Kidney (tissue), 14 donors: ENCODE data around the gene NAA15. TPM values are rescaled to one million over a fixed set of nuclear protein-coding genes. Genes with fewer than 3 reads are reported as not detected.

Source experiments
- DNase-seq, 5 donors: peaks; one replicate each; pipeline ENCODE4 v3.0.0-alpha.2; 2013 to 2020
- FAIRE-seq: peaks from 2 replicates; lab custom pipeline; 2012; peaks lifted over from hg19 to GRCh38; lab: Jason Lieb, UNC
- H3K27ac ChIP-seq, 2 donors: one replicate each; pipeline ENCODE4 v1.7.0; 2013; ENCODE audit warnings: low read depth in 2 of 2, low read length in 2 of 2, inconsistent platforms in 1 of 2
- H3K27me3 ChIP-seq: one replicate; pipeline ENCODE4 v1.7.1; 2013; ENCODE audit warnings: low read length, inconsistent platforms; ENCODE audit not compliant: control insufficient read depth, insufficient read depth
- H3K36me3 ChIP-seq, 3 donors: one replicate each; pipeline versions ENCODE4 v1.7.0 to v1.7.1; 2013; ENCODE audit warnings: low read length in 3 of 3, control low read depth in 1 of 3, inconsistent platforms in 1 of 3; ENCODE audit not compliant: insufficient read depth in 3 of 3, control insufficient read depth in 2 of 3
- H3K4me1 ChIP-seq, 3 donors: one replicate each; pipeline versions ENCODE4 v1.7.0 to v1.7.1; 2013; ENCODE audit warnings: low read length in 3 of 3, inconsistent platforms in 1 of 3, low read depth in 1 of 3; ENCODE audit not compliant: control insufficient read depth in 2 of 3, insufficient read depth in 2 of 3
- H3K4me3 ChIP-seq, 3 donors: one replicate each; pipeline versions ENCODE4 v1.7.0 to v1.8.1; 2013; ENCODE audit warnings: low read length in 3 of 3, control low read depth in 1 of 3, inconsistent platforms in 1 of 3
- H3K9ac ChIP-seq, 3 donors: one replicate each; pipeline versions ENCODE4 v1.7.0 to v1.7.1; 2013; ENCODE audit warnings: low read length in 3 of 3, control low read depth in 1 of 3, inconsistent platforms in 1 of 3
- H3K9me3 ChIP-seq, 3 donors: one replicate each; pipeline versions ENCODE4 v1.7.0 to v1.7.1; 2013; ENCODE audit warnings: low read length in 3 of 3, control low read depth in 1 of 3, inconsistent platforms in 1 of 3; ENCODE audit not compliant: control insufficient read depth in 2 of 3, insufficient read depth in 1 of 3
- intact Hi-C: fragments of 100-400 bp; cut with DNase I; formaldehyde crosslinking; loops from one replicate; pipeline ENCODE4 v1.11.1; 2022
- polyA plus RNA-seq: library from polyadenylated mRNA; stranded (reverse); fragments of 350-450 nt; fragmentation: Illumina TruSeq; extraction: RNeasy Lipid Tissue Mini Kit (QIAGEN cat#74804); gene quantifications from one replicate; pipeline ENCODE4 v1.2.3, GENCODE V29; 2014; ENCODE audit warnings: low read depth, low replicate concordance; ENCODE audit not compliant: insufficient read depth
- total RNA-seq: library from RNA; stranded (reverse); fragmentation: NEBNext Ultra II Directional; extraction: Animal tissue kit (Norgen Biotek cat#: 25700); gene quantifications from one replicate; pipeline ENCODE4 v1.2.1, GENCODE V29; 2021
- TF ChIP-seq, protein P1 (sequence below): IDR thresholded peaks from 3 replicates; pipeline ENCODE4 v1.5.1; 2012; ENCODE audit warnings: mild to moderate bottlenecking, moderate library complexity, borderline replicate concordance; ENCODE audit not compliant: insufficient read depth; ENCODE audit errors: extremely low read depth
- donor health status: control.
- donor health status: control.
- donor health status: control.
- donor health status: control.
- donor health status: control.
- donor health status: DM: yes; HTN: yes; CAD: no.
- donor health status: Normal renal cell carcinoma (clear cell type).

The NAA15 gene
- total and polyA plus RNA-seq, 2 donors from 2014 or later: 7.0 to 38.8 TPM

DNA sequence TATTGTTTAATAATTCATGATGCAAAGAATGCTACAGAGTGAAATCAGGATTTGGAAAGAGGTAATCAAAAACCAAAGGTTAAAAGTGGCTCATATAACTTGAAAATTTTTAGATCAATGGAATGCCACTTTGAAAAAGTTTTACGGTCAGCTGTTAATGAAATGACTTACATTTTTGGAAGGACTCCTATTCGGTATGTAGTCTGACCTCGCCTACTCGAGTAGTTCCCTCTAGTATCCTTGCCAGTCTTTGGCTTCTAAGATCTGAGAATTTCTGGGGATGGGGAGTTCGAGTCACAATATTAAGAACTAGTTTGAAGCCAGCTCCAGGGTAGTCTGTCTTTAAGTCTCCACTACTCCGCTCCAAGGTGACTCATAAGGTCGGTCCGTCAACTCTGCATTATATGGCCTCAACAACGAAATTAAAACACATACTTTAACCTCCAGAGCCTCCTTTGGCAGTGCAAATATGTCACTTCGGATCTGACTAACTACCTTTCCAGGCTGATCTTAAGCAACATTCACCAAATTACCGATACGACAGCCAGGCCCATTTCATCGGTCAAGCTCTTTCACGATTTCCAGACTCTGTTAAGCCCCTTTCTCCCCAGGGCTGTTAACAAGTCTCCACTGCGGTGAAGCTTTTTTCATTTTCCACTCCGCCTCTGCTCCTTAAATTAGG is 733 bp upstream of the NAA15 start:
- Histone ChIP-seq H3K9me3 (no peaks in the 10 kb centered on the region), H3K27me3 (no peaks in the 10 kb centered on the region), H3K9ac (peak overlapping the region; percentile 55 to 98 (median 97)), H3K27ac (peak overlapping the region; percentile 82 to 95), H3K4me3 (peak overlapping the region; percentile 77 to 98 (median 88)), H3K4me1 (peaks cover 0 to 6% (median 0%) of the 10 kb centered on the region in 3 donors), H3K36me3 (no peaks in the 10 kb centered on the region)
- DNase-seq (peak in 1 of 5 donors; percentile 61), FAIRE-seq (no peak)
- intact Hi-C loops: no loop called here
- TF ChIP-seq, protein P1, sequence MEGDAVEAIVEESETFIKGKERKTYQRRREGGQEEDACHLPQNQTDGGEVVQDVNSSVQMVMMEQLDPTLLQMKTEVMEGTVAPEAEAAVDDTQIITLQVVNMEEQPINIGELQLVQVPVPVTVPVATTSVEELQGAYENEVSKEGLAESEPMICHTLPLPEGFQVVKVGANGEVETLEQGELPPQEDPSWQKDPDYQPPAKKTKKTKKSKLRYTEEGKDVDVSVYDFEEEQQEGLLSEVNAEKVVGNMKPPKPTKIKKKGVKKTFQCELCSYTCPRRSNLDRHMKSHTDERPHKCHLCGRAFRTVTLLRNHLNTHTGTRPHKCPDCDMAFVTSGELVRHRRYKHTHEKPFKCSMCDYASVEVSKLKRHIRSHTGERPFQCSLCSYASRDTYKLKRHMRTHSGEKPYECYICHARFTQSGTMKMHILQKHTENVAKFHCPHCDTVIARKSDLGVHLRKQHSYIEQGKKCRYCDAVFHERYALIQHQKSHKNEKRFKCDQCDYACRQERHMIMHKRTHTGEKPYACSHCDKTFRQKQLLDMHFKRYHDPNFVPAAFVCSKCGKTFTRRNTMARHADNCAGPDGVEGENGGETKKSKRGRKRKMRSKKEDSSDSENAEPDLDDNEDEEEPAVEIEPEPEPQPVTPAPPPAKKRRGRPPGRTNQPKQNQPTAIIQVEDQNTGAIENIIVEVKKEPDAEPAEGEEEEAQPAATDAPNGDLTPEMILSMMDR: no peak

- Histone ChIP-seq H3K9ac (peak within 1 kb of the TSS; percentile 66 to 86 (median 84)), H3K4me3 (peak within 1 kb of the TSS; percentile 77 to 98 (median 88)), H3K27me3 (no peaks in the 10 kb centered on the region), H3K36me3 (no peaks in the 10 kb centered on the region), H3K9me3 (no peaks in the 10 kb centered on the region), H3K4me1 (peaks cover 0 to 6% (median 0%) of the 10 kb centered on the region in 3 donors), H3K27ac (peak within 1 kb of the TSS; percentile 94 to 95)
- TF ChIP-seq, protein P1: no peak
- DNase-seq (peak; percentile 63 to 84 (median 78)), FAIRE-seq (no peak)
- intact Hi-C loops: no loop called here
These were observed 711 bp downstream of the NAA15 start, which contains the start of gene NDUFC1 for GRCh38 chr4:139301821-139302611. TSS of gene NDUFC1 (minus strand) at chr4:139302477. CDS start at chr4:139295798, 6,679 bp downstream.

- DNase-seq: no peak
- H3K9me3 ChIP-seq: no peaks in the 10 kb centered on the region
- TF ChIP-seq, protein P1: no peak
- peaks cover 0 to 6% (median 0%) of the 10 kb centered on the region in 3 donors for H3K4me1 ChIP-seq
- no peaks in the 10 kb centered on the region for H3K27me3 ChIP-seq
- FAIRE-seq: no peak
- no peaks in the 10 kb centered on the region for H3K36me3 ChIP-seq
- H3K9ac ChIP-seq: no peak overlapping the region
- intact Hi-C loops: no loop called here
- no peak overlapping the region for H3K27ac ChIP-seq
- H3K4me3 ChIP-seq: no peak overlapping the region
These were observed 3.6 kb downstream of the NAA15 start for GRCh38 chr4:139304920-139305319.
